GM21423 (cell line): ENCODE measurements around the gene MAPK8IP2.
"Not testable (repeated sequence)": the region's sequence is repeated elsewhere in the genome, so short reads cannot be mapped to it uniquely, and the experiment has no call there.

Experiments
- ATAC-seq: cut with Tn5 transposase; IDR thresholded peaks from one replicate; pipeline ENCODE4 v1.9.1; 2021; ENCODE audit warnings: mild to moderate bottlenecking, moderate library complexity; ENCODE audit not compliant: unreplicated experiment

MAPK8IP2 gene

GRCh38 chr22:50611341-50612060 lies 10.9 kb downstream of the MAPK8IP2 start:
- ATAC-seq: no peak

- no peak for ATAC-seq
These were observed 11.6 kb downstream of the MAPK8IP2 start for GRCh38 chr22:50612168-50612527.

- ATAC-seq: no peak
These were observed 12.1 kb downstream of the MAPK8IP2 start for GRCh38 chr22:50612528-50613221.

- ATAC-seq: no peak
These were observed 12.8 kb downstream of the MAPK8IP2 start for GRCh38 chr22:50613291-50613981.

GRCh38 chr22:50614296-50614695 lies 13.7 kb downstream of the MAPK8IP2 start:
- ATAC-seq: not testable (repeated sequence)

- peak; percentile 57 for ATAC-seq
These were observed 20.2 kb downstream of the MAPK8IP2 start for GRCh38 chr22:50620593-50621355.

- ATAC-seq: peak; percentile 31
These were observed 20.8 kb downstream of the MAPK8IP2 start for GRCh38 chr22:50621356-50621880.

- no peak for ATAC-seq
These were observed 21.5 kb downstream of the MAPK8IP2 start for GRCh38 chr22:50621948-50622722.

- no peak for ATAC-seq
These were observed 22.2 kb downstream of the MAPK8IP2 start for GRCh38 chr22:50622723-50623327.

- ATAC-seq: no peak
These were observed 23.9 kb downstream of the MAPK8IP2 start for GRCh38 chr22:50624347-50625130.

- no peak for ATAC-seq
These were observed 24.6 kb downstream of the MAPK8IP2 start for GRCh38 chr22:50625131-50625567.

GRCh38 chr22:50625568-50626313 lies 25.1 kb downstream of the MAPK8IP2 start:
- ATAC-seq: no peak

- ATAC-seq: no peak
These were observed 25.8 kb downstream of the MAPK8IP2 start for GRCh38 chr22:50626314-50626849.

- no peak for ATAC-seq
These were observed 26.5 kb downstream of the MAPK8IP2 start for GRCh38 chr22:50626850-50627641.

GRCh38 chr22:50627642-50628542 lies 27.3 kb downstream of the MAPK8IP2 start, which contains the start of gene ARSA:
ARSA (minus strand) TSS chr22:50628152; CDS start chr22:50627779, 373 bp downstream.
- peak; percentile 71 for ATAC-seq

- no peak for ATAC-seq
These were observed 28.0 kb downstream of the MAPK8IP2 start for GRCh38 chr22:50628543-50629134.
